CD4-positive, alpha-beta memory T cell (primary cell): ENCODE data around the gene NFATC3. TPM values are rescaled to one million over a fixed set of nuclear protein-coding genes. Genes with fewer than 3 reads are reported as not detected.
A peak's percentile ranks its signal among the peaks of the same experiment; 100 is the strongest.

ENCODE experiments used
- CTCF ChIA-PET: fragments of 350-600 bp; sonication (Branson Sonifier 250); formaldehyde crosslinking; loops from one replicate; lab custom pipeline; 2021; ENCODE audit warnings: inconsistent platforms; ENCODE audit not compliant: partially characterized antibody; lab: Charles Lee
- POLR2A ChIA-PET: fragments of 350-600 bp; sonication (Branson Sonifier 250); formaldehyde crosslinking; loops from one replicate; lab custom pipeline; 2021; ENCODE audit not compliant: partially characterized antibody; lab: Charles Lee
- DNase-seq, 5 donors: peaks; one replicate each; pipeline versions ENCODE4 v3.0.0 to v3.0.0-alpha.2; 2020 to 2022; ENCODE audit warnings: mixed read lengths in 1 of 5
- H3K27ac ChIP-seq: one replicate; pipeline ENCODE4 v1.7.0; 2013; ENCODE audit warnings: low read depth, low read length
- H3K27me3 ChIP-seq: 2 replicates; pipeline ENCODE4 v1.7.0; 2013; ENCODE audit warnings: mild to moderate bottlenecking, low read length, moderate library complexity; ENCODE audit not compliant: insufficient read depth
- H3K36me3 ChIP-seq: 2 replicates; pipeline ENCODE4 v1.7.0; 2013; ENCODE audit warnings: mild to moderate bottlenecking, low read length, moderate library complexity; ENCODE audit not compliant: insufficient read depth
- H3K4me1 ChIP-seq: 2 replicates; pipeline ENCODE4 v1.7.0; 2013; ENCODE audit warnings: mild to moderate bottlenecking, low read length, moderate library complexity; ENCODE audit not compliant: insufficient read depth
- H3K4me3 ChIP-seq, 2 donors: one replicate each; pipeline ENCODE4 v1.7.0; 2013; ENCODE audit warnings: low read length in 2 of 2, mild to moderate bottlenecking in 1 of 2
- H3K9me3 ChIP-seq, 2 donors: one replicate each; pipeline ENCODE4 v1.7.0; 2013; ENCODE audit warnings: low read length in 2 of 2, control low read depth in 1 of 2; ENCODE audit not compliant: control insufficient read depth in 1 of 2
- H3K27ac Mint-ChIP-seq, 7 donors: one replicate each; pipeline ENCODE4 v1.8.0; 2020 to 2021; ENCODE audit warnings: mixed read lengths in 7 of 7, mild to moderate bottlenecking in 6 of 7, inconsistent platforms in 3 of 7, moderate library complexity in 3 of 7
- H3K27me3 Mint-ChIP-seq, 2 donors: one replicate each; pipeline ENCODE4 v1.8.0; 2020 to 2021; ENCODE audit warnings: mixed read lengths in 2 of 2
- H3K36me3 Mint-ChIP-seq, 2 donors: one replicate each; pipeline ENCODE4 v1.8.0; 2020 to 2021; ENCODE audit warnings: mixed read lengths in 2 of 2, inconsistent platforms in 1 of 2, mild to moderate bottlenecking in 1 of 2
- H3K4me1 Mint-ChIP-seq, 4 donors: one replicate each; pipeline ENCODE4 v1.8.0; 2020 to 2021; ENCODE audit warnings: mixed read lengths in 4 of 4, mild to moderate bottlenecking in 1 of 4
- H3K4me3 Mint-ChIP-seq, 8 donors: one replicate each; pipeline ENCODE4 v1.8.0; 2020 to 2021; ENCODE audit warnings: mixed read lengths in 8 of 8, mild to moderate bottlenecking in 7 of 8, moderate library complexity in 6 of 8, inconsistent platforms in 3 of 8
- H3K9me3 Mint-ChIP-seq, 8 donors: one replicate each; pipeline ENCODE4 v1.8.0; 2020 to 2021; ENCODE audit warnings: mixed read lengths in 8 of 8, mild to moderate bottlenecking in 5 of 8, inconsistent platforms in 3 of 8, moderate library complexity in 1 of 8
- intact Hi-C: fragments of 100-400 bp; cut with micrococcal nuclease; formaldehyde crosslinking; loops from one replicate; pipeline ENCODE4 v1.15.1; 2023
- polyA plus RNA-seq, 2 donors: library from polyadenylated mRNA; unstranded; fragments of 300-500 nt; fragmentation: Illumina TruSeq; gene quantifications; one replicate each; pipeline ENCODE4 v1.2.3, GENCODE V29; 2021
- total RNA-seq, 2 experiments: library from RNA; stranded (reverse); gene quantifications; one replicate each; pipeline ENCODE4 v1.2.3, GENCODE V29; 2021

Gene NFATC3
- total and polyA plus RNA-seq, 4 experiments from 2014 or later = 76.5 to 134 (median 111) TPM

DNA sequence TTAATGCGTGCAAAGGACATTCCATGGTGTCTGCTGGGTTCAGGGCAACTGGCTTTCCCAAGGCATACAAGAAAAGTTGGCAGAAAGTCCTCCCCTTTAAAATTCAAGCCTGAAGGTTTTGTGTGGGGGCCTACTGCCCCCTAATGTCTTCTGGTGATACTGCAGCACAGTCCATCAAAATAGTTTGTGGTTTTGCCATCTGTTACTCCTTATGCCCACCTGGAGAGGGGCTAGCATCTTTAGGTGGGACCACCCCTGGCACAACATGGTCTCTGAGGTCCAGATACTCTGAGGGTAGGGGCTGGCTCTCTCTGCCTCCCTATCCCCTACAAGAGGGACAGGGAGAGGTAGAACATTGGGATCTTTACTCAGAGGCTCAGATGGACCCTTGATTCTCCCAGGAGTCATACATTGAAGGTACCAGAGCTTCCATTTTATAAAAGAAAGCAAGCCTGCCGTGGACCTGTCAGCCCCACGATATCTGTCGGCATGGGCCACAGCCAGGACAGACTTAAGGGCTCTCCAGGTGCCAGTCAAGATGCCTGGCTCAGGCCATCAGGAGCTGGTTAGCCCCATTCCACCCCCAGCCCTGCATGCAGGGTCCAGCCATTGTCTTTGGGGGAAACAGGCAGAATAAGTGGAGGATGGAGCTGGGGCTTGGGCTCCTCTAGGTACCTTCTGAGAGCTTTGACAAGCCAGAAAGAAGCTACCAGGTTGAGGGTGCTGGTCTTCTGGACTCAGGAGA is 144.4 kb downstream of the NFATC3 start:
- Mint-ChIP-seq H3K27ac (peak overlapping the region in 6 of 7 donors; percentile 10 to 89 (median 51)), H3K4me1 (peaks cover 21 to 50% (median 34%) of the 10 kb centered on the region in 4 donors), H3K27me3 (no peaks in the 10 kb centered on the region), H3K4me3 (peak overlapping the region in 1 of 8 donors; percentile 31), H3K36me3 (peaks cover 0 to 37% of the 10 kb centered on the region in 2 donors), H3K9me3 (peaks cover 0 to under 1% (median 0%) of the 10 kb centered on the region in 8 donors)
- intact Hi-C loops = loop anchor here (1.0 to 2.0 kb wide), 6 partner anchors 135 to 413 kb away; no protein-coding TSS in a partner anchor
- ChIA-PET CTCF (interaction anchor here (0.6 to 2.6 kb wide), 17 partner anchors 9 to 653 kb away, joined by 3 to 6 read pairs (median 4); partner anchors contain the start of genes NFATC3 and NRN1L), POLR2A (interaction anchor here (1.0 to 1.5 kb wide), 4 partner anchors 9 to 159 kb away, joined by 3 to 5 read pairs (median 4); no protein-coding TSS in a partner anchor)
- Histone ChIP-seq H3K27ac (no peak overlapping the region), H3K9me3 (no peaks in the 10 kb centered on the region), H3K4me3 (no peak overlapping the region), H3K27me3 (no peaks in the 10 kb centered on the region), H3K4me1 (peaks cover 23% of the 10 kb centered on the region), H3K36me3 (peaks cover 19% of the 10 kb centered on the region)
- peak in 4 of 5 donors; percentile 44 to 55 (median 52) for DNase-seq

DNA sequence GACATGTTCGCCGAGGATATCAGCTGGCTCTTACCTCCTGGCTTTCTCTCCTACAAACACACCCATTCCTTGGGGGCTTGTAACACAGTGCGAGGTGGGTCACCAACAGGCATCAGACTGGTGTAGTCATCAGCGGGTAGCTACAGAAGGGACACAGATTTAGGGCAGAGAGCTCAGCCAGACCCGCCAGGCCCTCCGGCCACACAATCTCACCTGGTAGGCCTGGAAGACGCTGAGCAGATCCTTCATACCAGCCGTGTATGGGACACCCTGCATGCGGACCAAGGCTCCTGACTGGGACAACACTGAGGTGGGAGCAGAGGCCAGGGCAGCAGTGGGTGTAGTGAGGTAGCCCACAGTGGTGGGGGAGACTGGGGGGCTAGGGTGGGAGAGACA is 145.0 kb downstream of the NFATC3 start:
- peaks cover 0 to 36% of the 10 kb centered on the region in 2 donors for H3K36me3 Mint-ChIP-seq
- peaks cover 19% of the 10 kb centered on the region for H3K36me3 ChIP-seq
- H3K4me3 ChIP-seq = no peak overlapping the region
- DNase-seq = no peak
- H3K4me1 Mint-ChIP-seq = peaks cover 22 to 56% (median 37%) of the 10 kb centered on the region in 4 donors
- H3K27me3 ChIP-seq = no peaks in the 10 kb centered on the region
- ChIA-PET POLR2A (interaction anchor here (1.0 to 1.5 kb wide), 4 partner anchors 9 to 160 kb away, joined by 3 to 5 read pairs (median 4); no protein-coding TSS in a partner anchor), CTCF (interaction anchor here (0.6 to 2.6 kb wide), 17 partner anchors 8 to 654 kb away, joined by 3 to 6 read pairs (median 4); partner anchors contain the start of genes NFATC3 and NRN1L)
- intact Hi-C loops = no loop called here
- no peak overlapping the region for H3K4me3 Mint-ChIP-seq
- H3K27ac ChIP-seq = no peak overlapping the region
- H3K9me3 ChIP-seq = no peaks in the 10 kb centered on the region
- peaks cover 23% of the 10 kb centered on the region for H3K4me1 ChIP-seq
- peaks cover 0 to 3% (median 0%) of the 10 kb centered on the region in 8 donors for H3K9me3 Mint-ChIP-seq
- peak overlapping the region in 1 of 7 donors; percentile 24 for H3K27ac Mint-ChIP-seq
- H3K27me3 Mint-ChIP-seq = no peaks in the 10 kb centered on the region

GRCh38 chr16:68230956-68231355 is 145.8 kb downstream of the NFATC3 start:
- peaks cover 18% of the 10 kb centered on the region for H3K36me3 ChIP-seq
- CTCF ChIA-PET = interaction anchor here (0.6 to 1.5 kb wide), 5 partner anchors 8 to 347 kb away, joined by 3 to 6 read pairs (median 3); partner anchors contain the start of gene NRN1L
- Mint-ChIP-seq H3K4me1 (peaks cover 14 to 48% (median 33%) of the 10 kb centered on the region in 4 donors), H3K4me3 (no peak overlapping the region), H3K27me3 (no peaks in the 10 kb centered on the region), H3K9me3 (peaks cover 0 to 3% (median 0%) of the 10 kb centered on the region in 8 donors), H3K27ac (peak overlapping the region in 2 of 7 donors; percentile 48 to 79), H3K36me3 (peaks cover 0 to 28% of the 10 kb centered on the region in 2 donors)
- no peak overlapping the region for H3K4me3 ChIP-seq
- intact Hi-C loops = no loop called here
- H3K9me3 ChIP-seq = no peaks in the 10 kb centered on the region
- H3K27ac ChIP-seq = no peak overlapping the region
- H3K4me1 ChIP-seq = peaks cover 22% of the 10 kb centered on the region
- no peak for DNase-seq
- H3K27me3 ChIP-seq = no peaks in the 10 kb centered on the region
- POLR2A ChIA-PET = interaction anchor here (1.5 kb wide), 1 partner anchor 161 kb away, joined by 4 read pairs; no protein-coding TSS in a partner anchor

DNA sequence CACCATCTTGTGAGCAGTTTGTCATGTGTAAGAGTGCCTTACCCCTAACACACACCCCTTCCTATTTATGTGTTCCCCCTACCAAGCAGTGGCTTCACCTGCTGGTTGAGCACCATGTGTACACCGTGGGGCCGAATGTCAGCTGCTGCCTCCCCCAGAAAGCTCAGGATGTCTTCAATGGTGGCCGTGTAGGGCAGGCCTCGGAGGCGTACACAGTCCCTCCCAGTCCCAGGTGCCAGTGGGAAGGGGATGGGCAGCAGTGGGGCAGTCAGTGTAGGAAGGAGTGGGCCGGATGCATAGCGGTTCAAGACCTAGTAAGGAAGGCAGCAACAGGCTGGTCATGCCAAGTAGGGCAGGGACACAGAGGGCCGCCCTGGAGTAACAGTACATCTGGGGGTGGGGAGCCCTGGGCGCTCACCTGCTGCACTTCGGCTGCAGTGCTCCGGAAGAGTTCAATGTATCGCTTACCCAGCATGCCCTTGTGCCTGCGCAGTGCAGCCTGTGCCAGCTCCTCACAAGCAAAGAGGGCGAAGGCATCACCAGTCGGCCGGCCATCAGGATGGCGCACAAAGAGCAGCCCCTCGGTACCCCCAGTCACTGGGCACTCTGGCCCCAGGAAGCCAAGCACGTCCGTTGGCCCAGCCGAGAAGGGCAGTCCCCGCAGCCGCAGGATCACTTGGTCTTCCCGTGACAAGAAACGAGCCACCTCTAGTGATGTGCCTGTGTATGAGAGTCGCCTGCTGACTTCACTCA is 146.4 kb downstream of the NFATC3 start:
- Histone ChIP-seq H3K36me3 (peaks cover 14% of the 10 kb centered on the region), H3K27ac (no peak overlapping the region), H3K4me1 (peaks cover 20% of the 10 kb centered on the region), H3K9me3 (no peaks in the 10 kb centered on the region), H3K4me3 (no peak overlapping the region), H3K27me3 (no peaks in the 10 kb centered on the region)
- CTCF ChIA-PET = interaction anchor here (0.6 to 0.8 kb wide), 2 partner anchors 55 to 97 kb away, joined by 3 read pairs; no protein-coding TSS in a partner anchor
- Mint-ChIP-seq H3K27ac (peak overlapping the region in 2 of 7 donors; percentile 73 to 79), H3K4me1 (peaks cover 17 to 47% (median 35%) of the 10 kb centered on the region in 4 donors), H3K36me3 (peaks cover 0 to 23% of the 10 kb centered on the region in 2 donors), H3K9me3 (peaks cover 0 to 4% (median 0%) of the 10 kb centered on the region in 8 donors), H3K4me3 (peak overlapping the region in 1 of 8 donors; percentile 24), H3K27me3 (no peaks in the 10 kb centered on the region)
- DNase-seq = no peak
- intact Hi-C loops = no loop called here
- POLR2A ChIA-PET = interaction anchor here (0.6 kb wide), 1 partner anchor 13 kb away, joined by 3 read pairs; the partner anchor contains the start of gene PLA2G15

DNA sequence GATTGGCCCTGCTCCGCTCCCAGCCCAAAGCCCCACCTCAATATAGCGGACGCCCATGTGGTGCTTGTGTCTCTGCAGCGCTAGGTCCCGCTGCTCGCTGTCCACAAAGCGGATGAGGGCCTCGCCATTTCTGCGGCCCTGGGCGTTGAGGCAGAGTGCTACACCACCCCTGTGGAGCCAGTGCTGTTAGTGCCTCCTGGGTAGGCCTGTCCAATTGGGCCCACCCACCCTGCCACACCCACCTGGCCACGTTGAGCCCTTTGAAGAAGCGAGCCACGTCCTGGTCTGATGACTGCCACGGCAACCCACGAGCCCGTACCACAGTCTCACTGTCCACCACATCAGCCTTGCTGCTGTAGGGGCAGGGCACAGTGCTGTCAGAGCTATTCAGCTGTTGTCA is 147.2 kb downstream of the NFATC3 start:
- H3K27me3 ChIP-seq = no peaks in the 10 kb centered on the region
- ChIA-PET POLR2A (no interaction called here), CTCF (no interaction called here)
- H3K4me3 ChIP-seq = no peak overlapping the region
- Mint-ChIP-seq H3K4me1 (peaks cover 15 to 47% (median 33%) of the 10 kb centered on the region in 4 donors), H3K4me3 (no peak overlapping the region), H3K27ac (peak overlapping the region in 1 of 7 donors; percentile 37), H3K9me3 (peaks cover 0 to 5% (median 0%) of the 10 kb centered on the region in 8 donors), H3K27me3 (no peaks in the 10 kb centered on the region), H3K36me3 (peaks cover 0 to 17% of the 10 kb centered on the region in 2 donors)
- H3K4me1 ChIP-seq = peaks cover 22% of the 10 kb centered on the region
- H3K27ac ChIP-seq = no peak overlapping the region
- DNase-seq = no peak
- H3K9me3 ChIP-seq = no peaks in the 10 kb centered on the region
- intact Hi-C loops = no loop called here
- peaks cover 14% of the 10 kb centered on the region for H3K36me3 ChIP-seq

DNA sequence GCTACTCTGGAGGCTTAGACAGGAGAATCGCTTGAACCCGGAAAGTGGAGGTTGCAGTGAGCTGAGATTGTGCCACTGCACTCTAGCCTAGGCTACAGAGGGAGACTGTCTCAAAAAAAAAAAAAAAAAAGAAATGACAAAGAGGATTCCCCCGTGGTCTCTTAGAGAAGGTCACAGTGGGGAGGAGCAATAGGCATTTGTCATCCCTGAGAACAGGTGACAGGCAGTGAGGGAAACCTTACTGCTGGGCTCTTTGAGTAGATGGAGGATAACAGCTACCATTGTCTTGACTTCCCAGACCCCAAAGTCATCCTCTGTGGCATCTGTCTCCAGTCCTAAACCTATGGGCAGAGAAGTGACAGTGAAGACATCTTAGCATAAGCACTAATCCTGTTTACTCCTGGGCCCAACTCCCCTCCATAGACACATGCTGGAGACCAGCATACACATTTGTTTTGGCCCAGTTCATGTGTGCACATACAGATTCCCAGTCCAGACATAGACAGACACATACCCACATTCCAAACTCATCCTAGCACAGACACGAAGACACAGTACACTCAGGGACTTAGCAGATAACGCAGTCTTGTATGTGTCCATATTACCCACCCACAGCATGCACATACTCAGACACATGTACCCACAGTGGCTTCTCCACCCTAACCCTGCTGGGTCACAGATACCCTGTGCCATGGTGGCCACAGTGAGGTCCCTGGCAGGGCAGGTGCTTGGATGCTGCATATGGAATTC is 148.1 kb downstream of the NFATC3 start:
- intact Hi-C loops = no loop called here
- Histone ChIP-seq H3K27ac (no peak overlapping the region), H3K27me3 (no peaks in the 10 kb centered on the region), H3K36me3 (peaks cover 11% of the 10 kb centered on the region), H3K9me3 (no peaks in the 10 kb centered on the region), H3K4me1 (peaks cover 15% of the 10 kb centered on the region), H3K4me3 (no peak overlapping the region)
- no peaks in the 10 kb centered on the region for H3K27me3 Mint-ChIP-seq
- peak overlapping the region in 1 of 8 donors; percentile 9 for H3K4me3 Mint-ChIP-seq
- ChIA-PET CTCF (interaction anchor here (0.7 kb wide), 1 partner anchor 567 kb away, joined by 3 read pairs; the partner anchor contains the start of genes C16orf86 and ENKD1), POLR2A (no interaction called here)
- peaks cover 0 to 7% (median 0%) of the 10 kb centered on the region in 8 donors for H3K9me3 Mint-ChIP-seq
- H3K4me1 Mint-ChIP-seq = peaks cover 13 to 46% (median 30%) of the 10 kb centered on the region in 4 donors
- H3K27ac Mint-ChIP-seq = peak overlapping the region in 6 of 7 donors; percentile 1 to 31 (median 9)
- peaks cover 0 to 14% of the 10 kb centered on the region in 2 donors for H3K36me3 Mint-ChIP-seq
- peak in 1 of 5 donors; percentile 52 for DNase-seq
